ENCODE data around the gene ZNF492.
"Not testable (repeated sequence)": the region's sequence is repeated elsewhere in the genome, so short reads cannot be mapped to it uniquely, and the experiment has no call there.

The ZNF492 gene

GRCh38 chr19:22608441-22608840 is 25.7 kb upstream of the ZNF492 start:
- Histone ChIP-seq H3K9ac (no peak overlapping the region), H3K4me1 (ENCODE audit: low read depth, poor library complexity, severe bottlenecking) (no peaks in the 10 kb centered on the region), H3K4me2 (no peak overlapping the region), H3K36me3 (ENCODE audit: insufficient read depth) (no peaks in the 10 kb centered on the region), H3K79me2 (ENCODE audit: insufficient read depth, low read depth) (no peaks in the 10 kb centered on the region), H3K4me3 (IDR thresholded peaks at IDR 0.05; ENCODE audit: insufficient read depth, low read depth, low read length) (no peak overlapping the region), H3K27me3 (ENCODE audit: insufficient read depth, low read depth) (no peaks in the 10 kb centered on the region), H3K27ac (no peak overlapping the region), H4K20me1 (ENCODE audit: insufficient read depth) (no peaks in the 10 kb centered on the region), H2AFZ (ENCODE audit: low read depth) (no peak overlapping the region)
- TF ChIP-seq CTCF (conservative IDR thresholded peaks at IDR 0.05; ENCODE audit: low read depth, low read length), result no peak

- Histone ChIP-seq H3K4me3 (IDR thresholded peaks at IDR 0.05; ENCODE audit: insufficient read depth, low read depth, low read length) (no peak overlapping the region), H3K36me3 (ENCODE audit: insufficient read depth) (no peaks in the 10 kb centered on the region), H3K27ac (no peak overlapping the region), H3K27me3 (ENCODE audit: insufficient read depth, low read depth) (no peaks in the 10 kb centered on the region), H4K20me1 (ENCODE audit: insufficient read depth) (no peaks in the 10 kb centered on the region), H2AFZ (ENCODE audit: low read depth) (no peak overlapping the region), H3K4me1 (ENCODE audit: low read depth, poor library complexity, severe bottlenecking) (no peaks in the 10 kb centered on the region), H3K9ac (no peak overlapping the region), H3K79me2 (ENCODE audit: insufficient read depth, low read depth) (no peaks in the 10 kb centered on the region), H3K4me2 (no peak overlapping the region)
- no peak for TF ChIP-seq CTCF (conservative IDR thresholded peaks at IDR 0.05; ENCODE audit: low read depth, low read length)
These were observed 24.5 kb upstream of the ZNF492 start for GRCh38 chr19:22609630-22610029.

- H2AFZ ChIP-seq (ENCODE audit: low read depth), result no peak overlapping the region
- no peak overlapping the region for H3K4me3 ChIP-seq (IDR thresholded peaks at IDR 0.05; ENCODE audit: insufficient read depth, low read depth, low read length)
- H3K4me2 ChIP-seq, result no peak overlapping the region
- no peak overlapping the region for H3K9ac ChIP-seq
- H3K4me1 ChIP-seq (ENCODE audit: low read depth, poor library complexity, severe bottlenecking), result no peaks in the 10 kb centered on the region
- no peaks in the 10 kb centered on the region for H3K27me3 ChIP-seq (ENCODE audit: insufficient read depth, low read depth)
- H3K27ac ChIP-seq, result no peak overlapping the region
- H4K20me1 ChIP-seq (ENCODE audit: insufficient read depth), result no peaks in the 10 kb centered on the region
- no peak for TF ChIP-seq CTCF (conservative IDR thresholded peaks at IDR 0.05; ENCODE audit: low read depth, low read length)
- no peaks in the 10 kb centered on the region for H3K79me2 ChIP-seq (ENCODE audit: insufficient read depth, low read depth)
- no peaks in the 10 kb centered on the region for H3K36me3 ChIP-seq (ENCODE audit: insufficient read depth)
These were observed 24.0 kb upstream of the ZNF492 start for GRCh38 chr19:22610121-22610520.

GRCh38 chr19:22612316-22612715 is 21.8 kb upstream of the ZNF492 start:
- TF ChIP-seq CTCF (conservative IDR thresholded peaks at IDR 0.05; ENCODE audit: low read depth, low read length), result no peak
- Histone ChIP-seq H3K4me3 (IDR thresholded peaks at IDR 0.05; ENCODE audit: insufficient read depth, low read depth, low read length) (no peak overlapping the region), H3K27ac (no peak overlapping the region), H3K27me3 (ENCODE audit: insufficient read depth, low read depth) (no peaks in the 10 kb centered on the region), H4K20me1 (ENCODE audit: insufficient read depth) (no peaks in the 10 kb centered on the region), H2AFZ (ENCODE audit: low read depth) (no peak overlapping the region), H3K79me2 (ENCODE audit: insufficient read depth, low read depth) (no peaks in the 10 kb centered on the region), H3K4me1 (ENCODE audit: low read depth, poor library complexity, severe bottlenecking) (no peaks in the 10 kb centered on the region), H3K9ac (no peak overlapping the region), H3K4me2 (no peak overlapping the region), H3K36me3 (ENCODE audit: insufficient read depth) (no peaks in the 10 kb centered on the region)

- Histone ChIP-seq H3K4me3 (IDR thresholded peaks at IDR 0.05; ENCODE audit: insufficient read depth, low read depth, low read length) (no peak overlapping the region), H3K4me2 (no peak overlapping the region), H3K27ac (no peak overlapping the region), H2AFZ (ENCODE audit: low read depth) (no peak overlapping the region), H3K79me2 (ENCODE audit: insufficient read depth, low read depth) (no peaks in the 10 kb centered on the region), H3K4me1 (ENCODE audit: low read depth, poor library complexity, severe bottlenecking) (no peaks in the 10 kb centered on the region), H3K9ac (no peak overlapping the region), H3K27me3 (ENCODE audit: insufficient read depth, low read depth) (no peaks in the 10 kb centered on the region), H3K36me3 (ENCODE audit: insufficient read depth) (no peaks in the 10 kb centered on the region), H4K20me1 (ENCODE audit: insufficient read depth) (no peaks in the 10 kb centered on the region)
- no peak for TF ChIP-seq CTCF (conservative IDR thresholded peaks at IDR 0.05; ENCODE audit: low read depth, low read length)
These were observed 17.5 kb upstream of the ZNF492 start for GRCh38 chr19:22616659-22617058.

- not testable (repeated sequence) for H3K4me1 ChIP-seq (ENCODE audit: low read depth, poor library complexity, severe bottlenecking); H3K9ac ChIP-seq; H3K36me3 ChIP-seq (ENCODE audit: insufficient read depth); H3K27ac ChIP-seq; H2AFZ ChIP-seq (ENCODE audit: low read depth); H3K4me3 ChIP-seq (IDR thresholded peaks at IDR 0.05; ENCODE audit: insufficient read depth, low read depth, low read length); H4K20me1 ChIP-seq (ENCODE audit: insufficient read depth); H3K79me2 ChIP-seq (ENCODE audit: insufficient read depth, low read depth); H3K27me3 ChIP-seq (ENCODE audit: insufficient read depth, low read depth); H3K4me2 ChIP-seq
These were observed 16.9 kb upstream of the ZNF492 start for GRCh38 chr19:22617181-22617580.
